Uterus (tissue), 4 donors: Measurements from ENCODE around the gene MCM3AP. TPM values are rescaled to one million over a fixed set of nuclear protein-coding genes. Genes with fewer than 3 reads are reported as not detected.

Source experiments
- DNase-seq, 2 donors: peaks; one replicate each; pipeline ENCODE4 v3.0.0-alpha.2; 2019 to 2020
- H3K27ac ChIP-seq, 2 donors: fragments of 200-600 bp; sonication (generic); 1 replicate in 1 of 2; 2 replicates in 1 of 2; pipeline ENCODE4 v1.5.1; 2016 to 2018
- H3K27me3 ChIP-seq, 2 donors: fragments of 200-600 bp; sonication (generic); one replicate each; pipeline ENCODE4 v1.5.1; 2018 to 2019; ENCODE audit warnings: control low read depth in 1 of 2
- H3K36me3 ChIP-seq, 2 donors: fragments of 200-600 bp; sonication (generic); one replicate each; pipeline ENCODE4 v1.5.1; 2019; ENCODE audit warnings: control low read depth in 1 of 2
- H3K4me1 ChIP-seq, 2 donors: fragments of 200-600 bp; sonication (generic); one replicate each; pipeline ENCODE4 v1.5.1; 2018 to 2019; ENCODE audit warnings: control low read depth in 1 of 2
- H3K4me3 ChIP-seq, 2 donors: fragments of 200-600 bp; sonication (generic); 1 replicate in 1 of 2; 2 replicates in 1 of 2; pipeline ENCODE4 v1.5.1; 2018 to 2019; ENCODE audit warnings: mild to moderate bottlenecking in 1 of 2
- H3K9me3 ChIP-seq, 2 donors: fragments of 200-600 bp; sonication (generic); one replicate each; pipeline ENCODE4 v1.5.1; 2019; ENCODE audit warnings: control low read depth in 1 of 2
- POLR2A ChIP-seq, 2 donors: fragments of 450-650 bp; IDR thresholded peaks; one replicate each; pipeline ENCODE4 v1.6.1; 2016; ENCODE audit warnings: antibody characterized with exemption in 2 of 2, mild to moderate bottlenecking in 1 of 2, moderate library complexity in 1 of 2
- intact Hi-C: fragments of 100-400 bp; cut with DNase I; formaldehyde crosslinking; loops from one replicate; pipeline ENCODE4 v1.15.1; 2023; ENCODE audit warnings: low total_unique reads
- total RNA-seq, 4 donors: library from RNA; depleted of rRNA in 3 of 4; stranded (reverse); fragments of >200 nt in 3 of 4; gene quantifications; one replicate each; pipeline versions ENCODE4 v1.1.0 to v1.2.4, GENCODE V29; 2014 to 2023
- TF ChIP-seq, protein P1 (sequence below), 4 experiments: fragments of 200-600 bp in 2 of 4; fragments of 450-650 bp in 2 of 4; sonication (generic) in 2 of 4; IDR thresholded peaks; one replicate each; pipeline ENCODE4 v1.5.1; 2016 to 2019; ENCODE audit warnings: antibody characterized with exemption in 4 of 4, mild to moderate bottlenecking in 2 of 4, moderate library complexity in 1 of 4
- donor health status: DM: yes; HTN: yes; CAD: no.

Gene MCM3AP
- total RNA-seq, 4 donors from 2014 or later: 24.1 to 128 (median 93.2) TPM

- no peak for DNase-seq
- Histone ChIP-seq H3K9me3 (no peaks in the 10 kb centered on the region), H3K27ac (no peak overlapping the region), H3K4me1 (peaks cover 0 to 5% of the 10 kb centered on the region in 2 donors), H3K36me3 (no peaks in the 10 kb centered on the region), H3K4me3 (no peak overlapping the region), H3K27me3 (no peaks in the 10 kb centered on the region)
- TF ChIP-seq POLR2A (IDR thresholded peaks at IDR 0.05): no peak
- TF ChIP-seq, protein P1, sequence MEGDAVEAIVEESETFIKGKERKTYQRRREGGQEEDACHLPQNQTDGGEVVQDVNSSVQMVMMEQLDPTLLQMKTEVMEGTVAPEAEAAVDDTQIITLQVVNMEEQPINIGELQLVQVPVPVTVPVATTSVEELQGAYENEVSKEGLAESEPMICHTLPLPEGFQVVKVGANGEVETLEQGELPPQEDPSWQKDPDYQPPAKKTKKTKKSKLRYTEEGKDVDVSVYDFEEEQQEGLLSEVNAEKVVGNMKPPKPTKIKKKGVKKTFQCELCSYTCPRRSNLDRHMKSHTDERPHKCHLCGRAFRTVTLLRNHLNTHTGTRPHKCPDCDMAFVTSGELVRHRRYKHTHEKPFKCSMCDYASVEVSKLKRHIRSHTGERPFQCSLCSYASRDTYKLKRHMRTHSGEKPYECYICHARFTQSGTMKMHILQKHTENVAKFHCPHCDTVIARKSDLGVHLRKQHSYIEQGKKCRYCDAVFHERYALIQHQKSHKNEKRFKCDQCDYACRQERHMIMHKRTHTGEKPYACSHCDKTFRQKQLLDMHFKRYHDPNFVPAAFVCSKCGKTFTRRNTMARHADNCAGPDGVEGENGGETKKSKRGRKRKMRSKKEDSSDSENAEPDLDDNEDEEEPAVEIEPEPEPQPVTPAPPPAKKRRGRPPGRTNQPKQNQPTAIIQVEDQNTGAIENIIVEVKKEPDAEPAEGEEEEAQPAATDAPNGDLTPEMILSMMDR (IDR thresholded peaks at IDR 0.05): no peak
- intact Hi-C loops: loop anchor here (10.0 kb wide), 1 partner anchor 247 kb away; no protein-coding TSS in a partner anchor
These were observed 63.6 kb downstream of the MCM3AP start for GRCh38 chr21:46221664-46222435.

DNA sequence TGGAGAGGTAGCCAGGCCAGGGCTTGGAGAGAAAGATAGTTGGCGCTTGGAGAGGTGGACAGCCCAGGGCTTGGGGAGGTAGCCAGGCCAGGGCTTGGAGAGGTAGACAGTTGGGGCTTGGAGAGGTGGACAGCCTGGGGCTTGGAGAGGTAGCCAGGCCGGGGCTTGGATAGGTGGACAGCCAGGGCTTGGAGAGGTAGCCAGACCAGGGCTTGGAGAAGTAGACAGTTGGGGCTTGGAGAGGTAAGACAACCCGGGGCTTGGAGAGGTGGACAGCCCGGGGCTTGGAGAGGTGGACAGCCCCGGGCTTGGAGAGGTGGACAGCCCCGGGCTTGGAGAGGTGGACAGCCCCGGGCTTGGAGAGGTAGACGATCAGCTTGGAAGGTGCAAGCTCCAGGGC is 64.6 kb downstream of the MCM3AP start:
- Histone ChIP-seq H3K27ac (no peak overlapping the region), H3K4me1 (no peaks in the 10 kb centered on the region), H3K27me3 (no peaks in the 10 kb centered on the region), H3K36me3 (no peaks in the 10 kb centered on the region), H3K9me3 (no peaks in the 10 kb centered on the region), H3K4me3 (no peak overlapping the region)
- intact Hi-C loops: loop anchor here (10.0 kb wide), 1 partner anchor 246 kb away; no protein-coding TSS in a partner anchor
- no peak for DNase-seq
- TF ChIP-seq, protein P1 (IDR thresholded peaks at IDR 0.05): no peak
- no peak for TF ChIP-seq POLR2A (IDR thresholded peaks at IDR 0.05)

DNA sequence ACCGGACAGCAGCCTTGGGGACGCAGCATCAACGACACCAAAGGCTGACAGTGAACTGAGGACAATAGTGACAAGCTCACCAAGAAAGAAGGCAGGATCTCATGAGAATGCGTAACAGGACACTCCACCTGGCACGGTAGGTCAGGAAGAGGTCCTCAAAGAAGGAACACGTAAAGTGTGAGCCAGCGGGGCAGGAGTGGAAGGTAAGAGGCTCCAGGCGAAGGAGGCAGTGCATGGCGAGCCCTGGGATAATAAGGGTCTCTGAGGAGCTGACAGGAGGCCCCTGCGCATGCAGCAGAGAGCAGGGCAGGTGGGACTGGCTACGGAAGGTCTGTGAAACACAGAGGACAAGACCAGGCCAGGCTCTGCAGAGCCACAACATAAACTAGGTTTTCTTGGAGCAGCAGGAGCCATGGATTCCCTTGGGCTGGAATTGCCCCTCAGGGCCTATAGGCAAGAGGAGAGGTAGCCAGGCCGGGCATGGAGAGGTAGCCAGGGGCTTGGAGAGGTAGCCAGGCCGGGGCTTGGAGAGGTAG is 65.1 kb downstream of the MCM3AP start:
- peak in 1 of 2 donors; percentile 6 for DNase-seq
- Histone ChIP-seq H3K4me1 (no peaks in the 10 kb centered on the region), H3K9me3 (no peaks in the 10 kb centered on the region), H3K27me3 (no peaks in the 10 kb centered on the region), H3K36me3 (no peaks in the 10 kb centered on the region), H3K4me3 (no peak overlapping the region), H3K27ac (no peak overlapping the region)
- intact Hi-C loops: loop anchor here (10.0 kb wide), 1 partner anchor 246 kb away; no protein-coding TSS in a partner anchor
- no peak for TF ChIP-seq POLR2A (IDR thresholded peaks at IDR 0.05)
- TF ChIP-seq, protein P1 (IDR thresholded peaks at IDR 0.05): no peak

GRCh38 chr21:46219591-46220239 is 65.7 kb downstream of the MCM3AP start:
- intact Hi-C loops: loop anchor here (10.0 kb wide), 1 partner anchor 245 kb away; no protein-coding TSS in a partner anchor
- Histone ChIP-seq H3K9me3 (no peaks in the 10 kb centered on the region), H3K27me3 (no peaks in the 10 kb centered on the region), H3K4me1 (no peaks in the 10 kb centered on the region), H3K4me3 (no peak overlapping the region), H3K27ac (no peak overlapping the region), H3K36me3 (no peaks in the 10 kb centered on the region)
- TF ChIP-seq, protein P1 (IDR thresholded peaks at IDR 0.05): no peak
- no peak for TF ChIP-seq POLR2A (IDR thresholded peaks at IDR 0.05)
- DNase-seq: peak in 1 of 2 donors; percentile 10
